NCI-H1436 treated with DMSO at 0.1 percent for 48 hours (cell line): ENCODE measurements around the gene CMYA5.

Experiments
- DNase-seq: peaks from one replicate; lab custom pipeline; 2025; lab: John Stamatoyannopoulos, UW

The CMYA5 gene

GRCh38 chr5:79834754-79835714, 145.4 kb downstream of the CMYA5 start:
- no peak for DNase-seq

- no peak for DNase-seq
These were observed 148.3 kb downstream of the CMYA5 start for GRCh38 chr5:79837761-79838551.

GRCh38 chr5:79840084-79840990, 150.7 kb downstream of the CMYA5 start:
- DNase-seq: no peak

- DNase-seq: no peak
These were observed 151.5 kb downstream of the CMYA5 start for GRCh38 chr5:79841172-79841571.

GRCh38 chr5:79842006-79842881, 152.6 kb downstream of the CMYA5 start:
- no peak for DNase-seq

- DNase-seq: no peak
These were observed 153.4 kb downstream of the CMYA5 start for GRCh38 chr5:79842991-79843390.

GRCh38 chr5:79843450-79844388, 154.1 kb downstream of the CMYA5 start:
- DNase-seq: no peak

- no peak for DNase-seq
These were observed 154.9 kb downstream of the CMYA5 start for GRCh38 chr5:79844571-79844970.

- DNase-seq: no peak
These were observed 156.0 kb downstream of the CMYA5 start for GRCh38 chr5:79845448-79846197.

GRCh38 chr5:79846198-79846521, 156.5 kb downstream of the CMYA5 start:
- DNase-seq: no peak

- DNase-seq: no peak
These were observed 157.9 kb downstream of the CMYA5 start for GRCh38 chr5:79847561-79847960.

- no peak for DNase-seq
These were observed 159.4 kb downstream of the CMYA5 start for GRCh38 chr5:79849061-79849460.
